ENCODE data around the gene CUX1.
"Not testable (repeated sequence)": the region's sequence is repeated elsewhere in the genome, so short reads cannot be mapped to it uniquely, and the experiment has no call there.

The CUX1 gene

DNA sequence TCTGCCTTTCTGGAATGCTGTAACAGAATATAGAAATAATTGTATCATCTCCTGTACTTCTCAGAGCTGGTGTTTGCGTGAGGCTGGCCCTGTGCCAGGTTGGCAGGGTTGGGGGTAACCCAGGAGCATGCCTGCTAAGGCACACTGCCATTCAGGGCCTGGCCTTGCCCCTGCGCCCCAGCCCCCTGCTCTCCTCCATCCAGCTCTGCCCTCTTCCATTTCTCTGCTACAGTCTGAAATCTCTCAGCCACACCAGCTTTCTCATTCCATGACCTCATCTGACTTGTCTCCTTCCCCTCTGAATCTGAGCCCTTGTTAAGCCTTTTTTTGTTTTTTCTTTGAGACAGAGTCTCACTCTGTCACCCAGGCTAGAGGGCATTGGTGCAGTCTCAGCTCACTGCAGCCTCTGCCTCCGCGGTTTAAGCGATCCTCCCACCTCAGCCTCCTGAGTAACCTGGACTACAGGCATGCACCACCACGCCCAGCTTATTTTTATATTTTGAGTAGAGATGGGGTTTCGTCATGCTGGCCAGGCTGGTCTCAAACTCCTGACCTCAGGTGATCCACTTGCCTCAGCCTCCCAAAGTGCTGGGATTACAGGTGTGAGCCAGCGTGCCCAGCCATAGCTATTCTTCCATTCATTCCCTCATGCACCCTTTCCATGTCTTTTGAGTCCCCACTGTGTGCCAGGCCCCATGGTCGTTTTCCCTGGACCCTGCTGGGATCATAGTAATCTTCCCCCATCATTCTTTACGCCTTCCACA, 206.8 kb downstream of the CUX1 start:
- no peak for DNase-seq

DNA sequence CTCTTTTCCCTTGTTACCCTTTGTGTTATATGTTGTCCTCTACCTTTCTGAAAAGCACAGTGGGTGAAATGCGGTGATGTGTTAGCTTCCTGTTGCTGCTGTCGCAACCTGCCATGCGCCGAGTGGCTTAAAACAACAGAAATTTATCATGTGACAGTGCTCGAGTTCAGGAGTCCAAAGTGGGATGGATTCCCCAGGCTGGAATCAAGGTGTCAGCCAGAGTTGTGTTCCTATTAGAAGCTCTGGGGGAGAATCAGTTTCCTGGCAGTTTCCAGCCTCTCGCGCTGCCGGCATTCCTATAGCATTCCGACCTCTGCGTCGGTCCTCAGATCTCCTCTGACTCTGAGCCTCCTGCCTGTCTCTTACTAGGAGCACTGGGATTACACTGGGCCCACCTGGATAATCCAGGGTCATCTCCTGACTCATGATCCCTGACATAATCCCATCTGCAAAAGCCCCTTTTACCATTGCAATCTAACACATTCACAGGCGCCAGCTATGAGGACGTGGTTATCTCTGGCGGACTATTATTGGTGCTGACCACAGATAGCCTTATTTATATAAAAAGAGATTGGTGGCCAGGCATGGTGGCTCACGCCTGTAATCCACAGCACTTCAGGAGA, 207.5 kb downstream of the CUX1 start:
- no peak for DNase-seq

- DNase-seq = not testable (repeated sequence)
Measured at GRCh38 chr7:102025777-102026176, 208.4 kb downstream of the CUX1 start.

DNA sequence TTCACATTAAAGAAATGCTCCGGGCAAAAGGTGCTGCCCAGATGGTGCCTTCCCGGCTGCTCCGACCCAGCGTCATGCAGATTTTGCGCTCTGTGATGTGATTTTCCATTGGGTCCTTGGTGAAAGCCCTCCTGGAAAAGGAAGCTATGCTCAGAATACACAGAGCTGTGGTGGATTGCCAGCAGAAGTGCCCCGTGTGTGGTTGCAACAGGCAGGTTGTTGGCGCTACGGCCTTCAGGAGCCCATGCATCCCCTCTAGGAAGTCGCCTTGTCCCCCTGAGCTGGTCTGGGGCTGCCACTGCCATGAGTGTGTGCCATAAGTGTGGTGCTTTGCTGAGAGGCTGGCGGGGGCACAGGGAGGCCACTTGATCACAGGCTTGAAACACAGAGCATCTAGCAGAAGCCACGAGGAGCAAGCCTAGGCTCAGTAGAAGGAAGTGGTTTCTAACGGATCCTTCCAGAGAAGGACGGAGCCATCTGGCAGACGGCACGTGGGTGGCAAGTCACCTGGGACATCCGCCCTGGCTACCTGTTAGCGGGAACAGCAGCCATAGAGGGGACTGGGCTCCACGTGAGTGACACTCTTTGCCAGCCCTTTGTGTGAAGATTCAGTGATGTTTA, 210.9 kb downstream of the CUX1 start:
- no peak for DNase-seq

GRCh38 chr7:102029616-102030015, 212.2 kb downstream of the CUX1 start:
- DNase-seq = no peak

DNA sequence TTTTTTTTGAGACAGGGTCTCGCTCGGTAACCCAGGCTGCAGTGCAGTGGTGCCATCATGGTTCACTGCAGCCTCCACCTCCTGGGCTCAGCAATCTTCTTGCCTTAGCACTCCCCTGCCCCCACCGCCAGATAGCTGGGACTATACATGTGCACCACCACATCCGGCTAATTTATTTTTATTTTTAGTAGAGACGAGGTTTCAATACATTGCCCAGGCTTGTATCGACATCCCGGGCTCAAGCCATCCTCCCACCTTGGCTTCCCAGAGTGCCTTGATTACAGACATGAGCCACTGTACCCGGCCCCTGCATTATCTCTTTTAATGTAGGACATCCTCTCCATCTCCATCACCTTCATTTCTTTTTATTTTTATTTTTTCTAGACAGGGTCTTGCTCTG, 213.3 kb downstream of the CUX1 start:
- no peak for DNase-seq

DNA sequence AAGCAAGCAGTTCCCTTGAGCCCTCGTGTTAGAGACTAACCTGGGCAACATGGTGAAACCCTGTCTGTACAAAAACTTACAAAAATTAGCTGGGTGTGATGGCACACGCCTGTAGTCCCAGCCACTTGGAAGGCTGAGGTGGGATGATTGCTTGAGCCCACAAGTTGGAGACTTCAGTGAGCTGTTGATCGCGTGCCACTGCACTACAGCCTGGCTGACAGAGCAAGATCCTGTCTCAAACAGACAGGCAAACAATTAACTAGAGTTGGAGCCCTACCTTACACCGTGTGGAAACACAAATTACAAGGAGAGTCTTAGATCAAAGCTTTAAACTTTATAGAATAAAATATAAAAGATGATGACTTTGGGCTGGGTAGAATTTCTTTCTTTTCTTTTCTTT, 219.5 kb downstream of the CUX1 start:
- DNase-seq = no peak

DNA sequence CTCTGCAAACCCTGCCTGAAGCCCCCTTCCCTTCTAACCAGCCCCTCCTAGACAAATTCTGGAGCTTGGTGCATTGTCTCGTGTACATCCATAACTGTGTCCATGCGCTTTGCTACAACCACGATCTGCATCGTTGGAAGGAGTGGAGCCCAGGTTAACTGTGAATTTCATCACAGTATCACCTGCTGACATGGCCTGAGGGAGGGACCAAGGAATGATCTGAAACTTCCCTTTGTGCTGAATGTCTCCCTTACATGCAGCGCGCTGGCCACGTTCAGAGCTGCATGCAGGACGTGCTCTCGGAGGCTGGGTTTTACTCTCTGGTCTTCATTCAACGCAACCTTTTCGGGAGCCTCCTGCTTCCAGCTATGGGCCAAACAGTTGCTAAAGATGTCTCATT, 222.3 kb downstream of the CUX1 start:
- no peak for DNase-seq

- no peak for DNase-seq
Measured at GRCh38 chr7:102040569-102040968, 223.1 kb downstream of the CUX1 start.

- no peak for DNase-seq
Measured at GRCh38 chr7:102042016-102042656, 224.7 kb downstream of the CUX1 start.

GRCh38 chr7:102042796-102043195, 225.4 kb downstream of the CUX1 start:
- DNase-seq = not testable (repeated sequence)

GRCh38 chr7:102044641-102044983, 227.2 kb downstream of the CUX1 start:
- no peak for DNase-seq

GRCh38 chr7:102044984-102045673, 227.7 kb downstream of the CUX1 start:
- no peak for DNase-seq

DNA sequence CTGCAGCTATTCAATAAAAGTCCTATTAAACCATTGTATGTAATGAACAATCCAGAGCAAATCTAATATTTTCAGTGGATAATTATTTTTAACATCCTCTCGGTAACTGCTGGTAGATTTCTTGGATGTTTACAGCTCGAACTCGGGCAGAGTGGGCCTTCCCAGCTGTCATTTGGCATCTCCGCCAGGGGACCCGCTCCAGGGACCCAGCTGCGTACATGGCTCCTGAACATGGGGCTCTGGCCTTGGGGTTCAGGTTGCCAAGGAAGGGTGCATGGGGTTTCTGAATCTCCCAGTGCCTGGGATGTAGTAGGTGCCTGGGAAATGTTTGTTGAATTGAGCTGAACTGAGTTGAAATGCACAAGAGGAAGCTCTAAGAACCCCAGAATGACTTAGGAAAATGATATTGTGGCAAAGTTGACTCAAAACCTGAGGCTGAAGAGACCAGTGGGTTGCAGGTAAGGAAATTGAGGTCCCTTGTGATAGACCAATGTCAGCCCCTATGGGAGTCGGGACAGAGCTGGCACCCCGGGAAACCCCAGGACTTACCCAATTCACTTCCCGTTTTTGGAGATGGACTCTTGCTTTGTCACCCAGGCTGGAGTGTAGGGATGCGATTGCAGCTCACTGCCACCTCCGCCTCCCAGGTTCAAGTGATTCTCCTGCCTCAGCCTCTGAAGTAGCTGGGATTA, 228.4 kb downstream of the CUX1 start:
- no peak for DNase-seq

DNA sequence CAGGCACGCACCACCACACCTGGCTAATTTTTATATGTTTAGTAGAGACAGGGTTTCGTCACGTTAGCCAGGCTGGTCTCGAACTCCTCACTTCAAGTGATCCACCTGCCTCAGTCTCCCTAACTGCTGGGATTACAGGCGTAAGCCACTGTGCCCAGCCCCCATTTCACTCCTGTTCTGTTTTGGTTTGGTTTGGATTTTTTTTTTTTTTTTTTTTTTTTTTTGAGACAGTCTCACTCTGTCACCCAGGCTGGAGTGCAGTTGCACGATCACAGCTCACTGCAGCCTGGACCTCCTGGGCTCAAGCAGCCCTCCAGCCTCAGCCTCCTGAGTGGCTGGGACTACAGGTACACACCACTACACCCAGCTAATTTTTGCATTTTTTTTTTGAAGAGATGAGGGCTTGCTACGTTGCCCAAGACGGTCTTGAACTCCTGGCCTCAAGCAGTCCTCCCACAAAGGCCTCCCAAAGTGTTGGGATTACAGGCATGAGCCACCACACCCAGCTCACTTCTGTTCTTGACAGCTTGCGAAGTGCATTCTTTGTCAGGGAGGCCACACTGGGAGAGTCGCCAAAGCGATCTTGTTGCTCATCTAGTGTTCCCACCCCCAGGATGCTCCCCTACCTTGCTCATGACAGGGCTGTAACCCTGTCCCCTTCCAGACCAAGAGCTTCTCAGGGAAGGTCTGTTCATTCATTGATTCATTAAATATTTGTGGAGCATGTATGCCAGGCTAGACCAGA, 229.1 kb downstream of the CUX1 start:
- no peak for DNase-seq

GRCh38 chr7:102047167-102047566, 229.7 kb downstream of the CUX1 start:
- DNase-seq = no peak

GRCh38 chr7:102049765-102050164, 232.3 kb downstream of the CUX1 start:
- no peak for DNase-seq

DNA sequence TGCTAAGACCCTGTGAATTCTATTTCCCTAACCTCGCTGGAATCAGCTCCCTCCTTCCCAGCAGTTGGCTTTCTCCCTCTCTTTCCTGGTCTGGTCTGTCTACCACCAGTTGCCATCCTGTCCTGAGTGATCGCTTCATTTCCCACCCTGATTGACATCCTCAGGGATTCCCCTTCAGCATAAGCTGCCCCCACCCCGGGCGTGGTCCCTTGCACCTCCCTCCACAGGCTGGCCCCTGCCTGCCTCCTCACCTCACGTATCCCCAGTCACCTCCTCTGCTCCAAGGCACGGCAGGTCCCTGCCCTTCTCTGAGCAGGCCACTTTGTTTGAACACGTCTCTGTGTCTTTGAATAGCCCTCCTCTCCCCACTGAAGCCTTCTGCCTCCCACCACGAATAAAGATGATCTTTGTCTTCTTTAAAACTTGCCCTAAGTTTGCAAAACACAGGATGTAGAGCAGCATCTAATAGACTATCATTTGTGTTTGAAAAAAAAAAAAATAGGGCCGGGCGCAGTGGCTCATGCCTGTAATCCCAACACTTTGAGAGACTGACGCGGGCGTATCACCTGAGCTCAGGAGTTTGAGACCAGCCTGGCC, 233.5 kb downstream of the CUX1 start:
- DNase-seq = no peak

DNA sequence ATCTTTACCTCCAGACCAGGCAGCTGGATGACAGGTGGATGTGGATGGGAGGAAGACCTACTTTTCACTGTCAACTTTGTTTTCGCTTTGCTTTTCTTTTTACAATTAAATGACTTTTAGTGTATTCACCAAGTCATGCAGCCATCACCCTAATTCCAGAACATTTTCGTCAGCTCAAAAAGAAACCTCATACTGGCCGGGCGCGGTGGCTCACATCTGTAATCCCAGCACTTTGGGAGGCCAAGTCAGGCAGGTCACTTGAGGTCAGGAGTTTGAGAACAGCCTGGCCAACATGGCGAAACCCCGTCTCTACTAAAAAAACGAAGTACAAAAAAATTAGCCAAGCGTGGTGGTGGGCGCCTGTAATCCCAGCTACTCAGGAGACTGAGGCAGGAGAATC, 234.3 kb downstream of the CUX1 start:
- not testable (repeated sequence) for DNase-seq

DNA sequence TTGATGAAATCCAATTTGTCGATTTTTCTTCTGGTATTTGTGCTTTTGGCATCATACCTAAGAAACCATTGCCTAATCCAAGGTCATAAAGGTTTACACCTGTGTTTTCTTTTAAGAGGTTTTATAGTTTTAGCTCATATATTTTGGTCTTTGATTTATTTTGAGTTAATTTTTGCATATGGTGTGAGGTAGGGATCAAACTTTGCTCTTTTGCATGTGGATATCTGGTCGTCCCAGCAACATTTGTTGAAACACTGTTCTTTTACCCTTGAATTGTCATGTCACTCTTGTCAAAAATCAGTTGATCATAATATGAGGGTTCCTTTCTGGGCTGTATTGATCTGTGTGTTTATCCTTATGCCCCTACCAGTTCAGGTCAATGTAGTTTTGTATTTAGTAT, 236.7 kb downstream of the CUX1 start:
- no peak for DNase-seq

- DNase-seq = no peak
Measured at GRCh38 chr7:102055181-102055976, 238.0 kb downstream of the CUX1 start.
